Measurements from ENCODE around the gene WDR93. TPM values are rescaled to one million over a fixed set of nuclear protein-coding genes. Genes with fewer than 3 reads are reported as not detected.

WDR93 gene
- total RNA-seq, 1 experiment from 2014 or later = not detected

- no peak overlapping the region for H2AFZ ChIP-seq (ENCODE audit: low read length)
- H3T11ph ChIP-seq (ENCODE audit: low read length) = no peak overlapping the region
- Mint-ChIP-seq H3K9me3 (no peaks in the 10 kb centered on the region), H3K27me3 (ENCODE audit: low read depth) (peaks cover 32% of the 10 kb centered on the region), H3K36me3 (ENCODE audit: insufficient read depth in 1 of 3, low read depth in 3 of 3) (no peaks in the 10 kb centered on the region; a peak in 1 of 7 replicates), H3K4me1 (peaks cover 9 to 20% of the 10 kb centered on the region in 2 experiments), H3K27ac (no peak overlapping the region), H3K4me3 (peak overlapping the region; percentile 44 to 51; a peak in 3 of 5 replicates)
- H3K23ac ChIP-seq (ENCODE audit: insufficient read length, low read depth, low read length) = no peak overlapping the region
- H3K4me1 ChIP-seq (ENCODE audit: insufficient read depth, low read length) = no peaks in the 10 kb centered on the region
- H3K23me2 ChIP-seq (ENCODE audit: insufficient read length, low read depth, low read length, poor library complexity, severe bottlenecking) = no peaks in the 10 kb centered on the region
- peak; percentile 63 for DNase-seq
- H2BK15ac ChIP-seq (ENCODE audit: low read depth, low read length) = no peak overlapping the region
- no peaks in the 10 kb centered on the region for H4K20me1 ChIP-seq (ENCODE audit: control insufficient read depth, insufficient read depth, insufficient read length)
- H4K5ac ChIP-seq (ENCODE audit: insufficient read length, low read depth, low read length) = no peak overlapping the region
- H2BK120ac ChIP-seq (ENCODE audit: low read depth, low read length, poor library complexity, severe bottlenecking) = no peak overlapping the region
- H4K91ac ChIP-seq (ENCODE audit: insufficient read length, low read depth, low read length) = no peak overlapping the region
- no peak overlapping the region for H3K9ac ChIP-seq (ENCODE audit: extremely low read depth, insufficient read length, low read length)
- no CpG with 5 or more reads among the region's 8 CpGs for WGBS (ENCODE audit: extremely low coverage, insufficient read length, low lambda C conversion rate)
- no peaks in the 10 kb centered on the region for H3K79me1 ChIP-seq (ENCODE audit: insufficient read depth, low read depth, low read length, poor library complexity, severe bottlenecking)
- no peak overlapping the region for H4K8ac ChIP-seq (replicated peaks; ENCODE audit: insufficient read length, low read depth, low read length)
- H2BK5ac ChIP-seq (ENCODE audit: insufficient read length, low read length) = no peak overlapping the region
- H3K4ac ChIP-seq (ENCODE audit: low read depth, low read length) = no peak overlapping the region
- no peaks in the 10 kb centered on the region; the same call in 1 of the 2 replicates for H3K27me3 ChIP-seq (ENCODE audit: insufficient read depth, low read length)
- H3K14ac ChIP-seq (ENCODE audit: insufficient read depth, low read length) = no peak overlapping the region
- no peak overlapping the region for H3K56ac ChIP-seq (ENCODE audit: insufficient read length, low read depth, low read length)
- TF ChIP-seq, protein P1, sequence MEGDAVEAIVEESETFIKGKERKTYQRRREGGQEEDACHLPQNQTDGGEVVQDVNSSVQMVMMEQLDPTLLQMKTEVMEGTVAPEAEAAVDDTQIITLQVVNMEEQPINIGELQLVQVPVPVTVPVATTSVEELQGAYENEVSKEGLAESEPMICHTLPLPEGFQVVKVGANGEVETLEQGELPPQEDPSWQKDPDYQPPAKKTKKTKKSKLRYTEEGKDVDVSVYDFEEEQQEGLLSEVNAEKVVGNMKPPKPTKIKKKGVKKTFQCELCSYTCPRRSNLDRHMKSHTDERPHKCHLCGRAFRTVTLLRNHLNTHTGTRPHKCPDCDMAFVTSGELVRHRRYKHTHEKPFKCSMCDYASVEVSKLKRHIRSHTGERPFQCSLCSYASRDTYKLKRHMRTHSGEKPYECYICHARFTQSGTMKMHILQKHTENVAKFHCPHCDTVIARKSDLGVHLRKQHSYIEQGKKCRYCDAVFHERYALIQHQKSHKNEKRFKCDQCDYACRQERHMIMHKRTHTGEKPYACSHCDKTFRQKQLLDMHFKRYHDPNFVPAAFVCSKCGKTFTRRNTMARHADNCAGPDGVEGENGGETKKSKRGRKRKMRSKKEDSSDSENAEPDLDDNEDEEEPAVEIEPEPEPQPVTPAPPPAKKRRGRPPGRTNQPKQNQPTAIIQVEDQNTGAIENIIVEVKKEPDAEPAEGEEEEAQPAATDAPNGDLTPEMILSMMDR (conservative IDR thresholded peaks at IDR 0.05) = no peak
- no peak overlapping the region for H2AK5ac ChIP-seq (ENCODE audit: insufficient read length, low read length)
- H3K9me3 ChIP-seq (ENCODE audit: control insufficient read depth, low read depth, low read length) = no peaks in the 10 kb centered on the region
- no peak overlapping the region for H2BK12ac ChIP-seq (ENCODE audit: insufficient read length, low read depth, low read length)
- H3K18ac ChIP-seq (ENCODE audit: insufficient read length, low read depth, low read length) = no peak overlapping the region
- no peak overlapping the region for H2BK20ac ChIP-seq (ENCODE audit: low read depth, low read length, poor library complexity, severe bottlenecking)
- H3K4me2 ChIP-seq (ENCODE audit: insufficient read depth, insufficient read length, low read length) = peak overlapping the region; percentile 31
- no peak overlapping the region for H3K27ac ChIP-seq (ENCODE audit: insufficient read length, low read depth, low read length)
- H3K79me2 ChIP-seq (ENCODE audit: insufficient read depth, low read length) = no peaks in the 10 kb centered on the region
Measured at GRCh38 chr15:89666184-89666857, 24.3 kb upstream of the WDR93 start.
